GM10847 (cell line): ENCODE data around the gene TDRD9.

Source experiments
- POLR2A ChIP-seq: IDR thresholded peaks from 2 replicates; pipeline ENCODE4 v1.6.1; 2011; ENCODE audit not compliant: insufficient read length; ENCODE audit errors: extremely low read depth

Gene TDRD9

GRCh38 chr14:104081951-104082464, 153.8 kb downstream of the TDRD9 start:
- TF ChIP-seq POLR2A, result no peak

DNA sequence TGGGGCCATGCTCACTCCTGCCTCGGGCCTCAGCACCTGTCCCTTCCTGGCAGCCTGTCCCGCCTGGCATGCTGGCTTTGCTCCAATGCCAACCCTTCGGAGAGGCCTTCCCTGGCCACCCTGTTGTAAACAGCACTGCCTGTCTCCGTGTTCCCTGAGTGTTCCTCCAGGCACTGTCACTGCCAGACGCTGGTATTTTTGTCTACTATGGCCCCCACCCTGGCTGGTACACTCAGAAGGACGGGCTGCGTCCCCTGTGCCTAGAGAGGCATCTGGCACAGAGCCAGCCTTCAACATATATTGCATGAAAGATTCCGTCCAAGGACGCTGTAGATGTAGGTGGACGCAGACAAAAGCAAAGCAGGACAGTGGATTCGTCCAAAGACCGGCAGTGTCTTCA, 154.6 kb downstream of the TDRD9 start:
- no peak for TF ChIP-seq POLR2A

- TF ChIP-seq POLR2A, result no peak
These were observed 156.2 kb downstream of the TDRD9 start for GRCh38 chr14:104084251-104085002.

- TF ChIP-seq POLR2A, result no peak
These were observed 157.0 kb downstream of the TDRD9 start, which contains the start of gene ASPG for GRCh38 chr14:104085032-104085888. Gene ASPG, plus strand, starts transcription at chr14:104085700. Its CDS starts 71 bp downstream, at chr14:104085771.

DNA sequence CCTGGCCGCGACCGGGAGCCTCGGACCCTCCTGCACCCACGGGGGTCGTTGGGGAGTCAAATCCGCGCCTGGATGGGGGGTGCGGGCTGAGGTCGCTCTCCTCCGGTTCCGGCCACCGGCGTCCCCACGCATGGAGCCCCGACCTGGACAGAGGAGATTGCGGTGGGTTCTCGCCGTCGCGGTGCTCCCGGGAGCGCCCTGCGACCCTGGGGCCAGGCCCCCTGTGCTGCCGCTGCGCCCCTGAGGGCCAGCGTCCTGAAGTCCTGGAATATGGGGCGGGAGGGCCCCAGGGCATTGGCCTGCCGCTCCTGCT, 157.6 kb downstream of the TDRD9 start:
- TF ChIP-seq POLR2A, result no peak

DNA sequence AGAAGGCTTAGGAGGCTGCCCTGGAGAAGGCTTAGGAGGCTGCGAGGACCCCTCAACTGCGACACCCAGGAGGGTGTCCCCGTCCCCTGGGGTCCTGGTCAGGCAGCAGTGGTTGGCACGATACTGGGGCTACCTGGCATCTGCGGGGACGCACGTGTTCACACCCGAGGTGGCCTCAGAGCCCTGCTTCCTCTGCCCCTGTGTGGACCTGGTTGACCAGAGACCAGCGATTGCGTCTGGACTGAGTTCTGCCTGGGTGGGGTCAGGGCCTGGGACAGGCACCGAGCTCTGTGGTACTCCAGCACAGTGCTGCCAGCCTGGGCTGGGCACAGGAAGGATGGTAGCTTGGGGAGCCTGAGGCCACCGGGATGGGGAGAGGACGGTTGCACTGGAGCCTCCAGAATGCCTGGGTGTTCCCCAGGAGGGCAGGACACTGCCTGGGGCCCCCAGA, 158.0 kb downstream of the TDRD9 start:
- no peak for TF ChIP-seq POLR2A

DNA sequence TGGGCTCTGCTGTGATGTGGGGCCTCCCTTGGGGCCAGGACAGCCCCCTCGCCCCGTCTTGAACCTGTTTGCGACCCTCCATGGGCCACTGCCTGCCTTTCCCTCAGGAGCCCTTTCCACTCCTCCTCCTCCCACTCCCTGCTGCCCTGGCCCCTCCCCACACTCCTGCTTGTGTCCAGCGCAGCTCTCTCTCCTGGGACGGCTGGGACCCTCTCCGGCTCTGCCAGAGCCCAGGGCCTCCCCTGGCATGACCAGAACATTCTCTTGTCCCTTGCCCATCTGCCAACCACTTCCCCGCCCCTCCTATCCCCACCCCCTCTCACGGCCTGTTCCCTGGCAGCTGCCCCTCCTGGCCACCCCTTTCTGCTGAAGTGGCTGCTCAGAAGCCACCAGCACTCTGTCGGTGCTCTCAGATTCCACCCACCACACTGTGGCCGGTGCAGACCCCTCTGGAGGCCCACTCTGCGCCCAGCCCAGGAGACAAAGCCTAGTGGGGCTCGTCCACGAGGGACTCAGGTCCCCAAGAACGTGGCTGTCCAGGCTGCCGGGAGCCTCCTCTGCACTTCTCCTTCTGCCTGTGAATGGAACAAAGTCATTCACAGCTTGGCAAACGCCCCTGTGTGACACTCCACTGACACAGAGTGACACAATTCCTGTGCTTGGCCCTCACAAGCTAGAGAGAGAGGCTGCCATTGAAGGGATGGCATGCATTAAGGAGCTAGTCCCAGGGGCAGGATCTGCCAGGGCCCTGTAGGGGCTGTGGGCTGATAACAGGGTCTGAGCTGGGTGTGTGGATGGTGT, 158.6 kb downstream of the TDRD9 start:
- TF ChIP-seq POLR2A, result no peak

GRCh38 chr14:104087505-104087904, 159.2 kb downstream of the TDRD9 start:
- no peak for TF ChIP-seq POLR2A

DNA sequence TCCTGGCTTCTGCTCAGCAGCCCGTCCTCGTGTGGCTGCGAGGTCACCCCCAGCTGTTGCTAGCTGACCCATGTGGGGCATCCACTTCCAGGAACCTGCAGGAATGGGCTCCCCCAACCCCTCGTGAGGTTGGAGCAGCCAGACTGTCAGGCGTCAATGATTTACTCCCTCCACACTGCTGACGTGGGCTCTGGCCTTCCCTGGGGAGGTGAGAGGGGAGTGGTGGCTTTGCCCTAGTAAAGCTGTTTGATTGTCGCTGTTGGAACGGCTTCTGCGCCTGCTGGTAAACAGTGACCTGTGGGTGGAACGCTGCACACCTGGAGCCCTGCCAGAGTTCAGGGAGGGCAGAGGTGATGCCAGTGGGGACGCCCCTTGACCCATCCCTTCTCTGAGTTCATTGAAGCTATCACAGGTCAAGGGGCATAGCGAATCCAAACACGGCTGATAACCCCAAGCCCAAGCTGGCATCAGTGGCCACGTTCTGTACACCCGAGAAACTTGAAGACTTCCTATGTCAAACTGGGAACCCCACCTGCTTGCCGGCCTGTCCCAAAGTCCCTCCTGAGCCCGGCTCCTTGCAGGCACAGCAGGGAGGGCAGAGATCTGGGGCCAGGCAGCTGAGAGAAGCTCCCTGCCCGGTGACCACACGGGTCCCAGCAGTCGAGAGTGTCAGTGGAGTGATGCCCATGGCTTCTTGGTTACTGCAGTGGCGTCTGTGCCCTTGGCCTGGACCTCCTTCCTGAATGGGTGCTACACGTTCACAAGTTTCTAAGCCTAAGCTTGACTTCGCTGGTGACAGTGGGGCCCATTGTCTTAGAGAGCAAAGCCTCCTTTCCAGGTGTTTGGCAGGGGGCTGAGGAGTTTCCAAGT, 160.0 kb downstream of the TDRD9 start:
- TF ChIP-seq POLR2A, result no peak

DNA sequence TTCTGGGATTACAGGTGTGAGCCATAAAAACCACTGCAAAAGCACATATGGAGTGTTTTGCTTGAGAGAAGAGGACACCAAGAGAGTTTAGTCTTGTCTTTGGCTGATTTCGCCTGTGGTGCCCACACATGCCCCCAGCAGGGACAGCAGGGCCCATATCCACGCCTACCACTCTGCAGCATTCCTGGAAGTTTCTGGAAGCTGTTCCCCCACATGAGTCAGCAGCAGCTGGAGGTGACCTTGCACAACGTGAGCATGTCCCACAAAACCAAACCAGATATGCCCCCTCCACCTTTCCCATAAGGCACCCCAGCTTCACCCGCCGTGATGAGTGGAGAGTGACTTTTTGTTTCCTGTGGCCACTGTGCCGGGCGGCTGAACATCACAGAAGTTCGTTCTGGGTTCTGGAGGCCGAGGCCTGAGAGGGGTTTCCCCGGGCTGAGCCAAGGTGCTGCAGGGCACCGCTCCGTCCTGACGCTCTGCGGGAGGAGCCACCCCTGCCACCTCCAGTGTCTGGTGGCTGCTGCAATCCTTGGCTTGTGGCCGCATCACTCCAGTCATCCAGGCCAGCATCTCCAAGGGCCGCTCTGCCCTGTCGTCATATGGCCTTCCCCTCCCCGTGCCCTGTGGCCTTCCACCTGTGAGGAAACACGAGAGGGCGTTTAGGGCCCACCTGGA, 162.0 kb downstream of the TDRD9 start:
- TF ChIP-seq POLR2A, result no peak

- no peak for TF ChIP-seq POLR2A
These were observed 163.0 kb downstream of the TDRD9 start for GRCh38 chr14:104091061-104091926.

DNA sequence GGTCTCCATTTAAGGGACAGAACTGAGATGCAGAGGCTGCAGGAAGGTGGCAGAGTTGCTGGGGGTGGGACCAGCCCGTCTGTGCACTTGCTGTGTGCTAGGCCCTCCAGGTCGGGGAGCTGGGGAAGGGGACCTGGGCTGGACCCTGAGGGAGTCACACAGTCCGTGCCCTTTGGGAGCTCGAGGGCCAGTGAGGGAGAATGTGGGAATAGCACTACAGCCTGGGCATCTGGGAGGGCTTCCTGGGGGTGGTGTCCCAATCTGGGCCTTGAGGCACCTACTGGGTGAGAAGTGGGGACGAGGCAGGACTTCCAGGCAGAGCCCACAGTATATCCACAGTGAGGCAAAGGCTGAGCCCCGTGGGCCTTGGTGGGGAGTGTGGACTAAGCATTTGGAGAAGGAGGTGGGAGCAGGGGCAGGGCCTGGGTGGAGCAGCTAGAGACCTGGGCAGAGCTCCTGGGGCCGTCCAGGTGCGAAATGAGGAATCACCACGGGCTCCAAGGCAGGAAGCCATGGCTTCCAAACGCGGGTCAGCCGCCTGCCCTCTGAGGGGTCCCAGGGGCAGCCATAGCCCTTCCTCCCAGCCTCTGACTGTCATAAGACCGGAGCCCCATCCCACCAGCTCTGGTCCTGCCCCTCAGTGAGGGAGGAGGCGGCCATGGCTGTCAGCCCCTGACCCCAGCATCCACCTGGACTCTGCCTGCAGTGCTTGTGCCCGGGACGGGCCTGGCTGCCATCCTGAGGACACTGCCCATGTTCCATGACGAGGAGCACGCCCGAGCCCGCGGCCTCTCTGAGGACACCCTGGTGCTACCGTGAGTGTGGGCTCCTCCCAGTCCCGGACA, 163.9 kb downstream of the TDRD9 start:
- no peak for TF ChIP-seq POLR2A
